Epithelial cell of prostate (primary cell): Measurements from ENCODE around the gene CHRNB1.
"Not testable (repeated sequence)": the region's sequence is repeated elsewhere in the genome, so short reads cannot be mapped to it uniquely, and the experiment has no call there.

Experiments
- DNase-seq: peaks from one replicate; pipeline ENCODE4 v3.0.0-alpha.2; 2011; ENCODE audit warnings: low read depth, low spot score
- H3K27ac ChIP-seq: fragments of 450-650 bp; 2 replicates; pipeline ENCODE4 v1.5.1; 2017; ENCODE audit warnings: mild to moderate bottlenecking

Gene CHRNB1

GRCh38 chr17:7481275-7481674 lies 36.4 kb downstream of the CHRNB1 start, which contains the start of gene SLC35G6:
TSS of gene SLC35G6 (plus strand) at chr17:7481446. CDS start at chr17:7481517, 71 bp downstream.
- DNase-seq = not testable (repeated sequence)
- H3K27ac ChIP-seq = peak within 1 kb of the TSS; percentile 95

GRCh38 chr17:7481842-7482741 lies 37.2 kb downstream of the CHRNB1 start:
- H3K27ac ChIP-seq, DNase-seq: not testable (repeated sequence)

- DNase-seq = not testable (repeated sequence)
- H3K27ac ChIP-seq = peak overlapping the region; percentile 87
Measured at GRCh38 chr17:7482742-7483088, 37.9 kb downstream of the CHRNB1 start.

GRCh38 chr17:7483255-7484066 lies 38.6 kb downstream of the CHRNB1 start:
- peak; percentile 65 for DNase-seq
- H3K27ac ChIP-seq = peak overlapping the region; percentile 87

GRCh38 chr17:7484067-7484918 lies 39.4 kb downstream of the CHRNB1 start, which contains the start of gene POLR2A:
TSS of gene POLR2A (plus strand) at chr17:7484366.
- H3K27ac ChIP-seq = peak within 1 kb of the TSS; percentile 87
- peak; percentile 80 for DNase-seq

GRCh38 chr17:7484919-7485377 lies 40.1 kb downstream of the CHRNB1 start:
- DNase-seq = no peak
- H3K27ac ChIP-seq = peak overlapping the region; percentile 87

- H3K27ac ChIP-seq = peak overlapping the region; percentile 87
- DNase-seq = no peak
Measured at GRCh38 chr17:7486181-7486580, 41.3 kb downstream of the CHRNB1 start.

- DNase-seq = no peak
- no peak overlapping the region for H3K27ac ChIP-seq
Measured at GRCh38 chr17:7490144-7490543, 45.3 kb downstream of the CHRNB1 start.

GRCh38 chr17:7491583-7491982 lies 46.7 kb downstream of the CHRNB1 start:
- no peak for DNase-seq
- H3K27ac ChIP-seq = no peak overlapping the region

- H3K27ac ChIP-seq = no peak overlapping the region
- no peak for DNase-seq
Measured at GRCh38 chr17:7493941-7494340, 49.1 kb downstream of the CHRNB1 start.

GRCh38 chr17:7495906-7496434 lies 51.1 kb downstream of the CHRNB1 start:
- no peak overlapping the region for H3K27ac ChIP-seq
- DNase-seq = no peak

GRCh38 chr17:7496470-7497183 lies 51.8 kb downstream of the CHRNB1 start:
- no peak for DNase-seq
- no peak overlapping the region for H3K27ac ChIP-seq

GRCh38 chr17:7497228-7497627 lies 52.4 kb downstream of the CHRNB1 start:
- DNase-seq = no peak
- no peak overlapping the region for H3K27ac ChIP-seq

GRCh38 chr17:7497636-7498035 lies 52.8 kb downstream of the CHRNB1 start:
- no peak for DNase-seq
- H3K27ac ChIP-seq = no peak overlapping the region

GRCh38 chr17:7499161-7499560 lies 54.3 kb downstream of the CHRNB1 start:
- DNase-seq = no peak
- no peak overlapping the region for H3K27ac ChIP-seq

- H3K27ac ChIP-seq = no peak overlapping the region
- no peak for DNase-seq
Measured at GRCh38 chr17:7501729-7502128, 56.9 kb downstream of the CHRNB1 start.

- no peak for DNase-seq
Measured at GRCh38 chr17:7502171-7502847, 57.4 kb downstream of the CHRNB1 start.

GRCh38 chr17:7502987-7503386 lies 58.1 kb downstream of the CHRNB1 start:
- no peak for DNase-seq
- H3K27ac ChIP-seq = no peak overlapping the region

More at GRCh38 chr17:7502171-7502847, 57.4 kb downstream of the CHRNB1 start:
- H3K27ac ChIP-seq = no peak overlapping the region

- DNase-seq = no peak
- H3K27ac ChIP-seq = no peak overlapping the region
Measured at GRCh38 chr17:7503521-7503920, 58.7 kb downstream of the CHRNB1 start.
